HEK293 (cell line): ENCODE results near the gene TLE3.

Source experiments
- CTCF ChIA-PET: fragments of 350-600 bp; formaldehyde crosslinking; extraction: SDS; loops from one replicate; lab custom pipeline; 2021; ENCODE audit warnings: antibody characterized with exemption; lab: Yijun Ruan, JAX
- POLR2A ChIA-PET: fragments of 300-600 bp; formaldehyde crosslinking; extraction: SDS; loops from one replicate; lab custom pipeline; 2020; ENCODE audit warnings: antibody characterized with exemption, inconsistent platforms; lab: Yijun Ruan, JAX
- H3K27ac ChIP-seq: fragments of 200-500 bp; sonication (Bioruptor generic); 2 replicates; pipeline ENCODE4 v1.5.1; 2014; ENCODE audit warnings: low read depth, low read length, control low read depth, inconsistent platforms; ENCODE audit errors: extremely low read depth
- H3K36me3 ChIP-seq, 2 experiments: fragments of 200-500 bp in 1 of 2; sonication (Bioruptor generic) in 1 of 2; 1 replicate in 1 of 2; 2 replicates in 1 of 2; pipeline ENCODE4 v1.5.1; 2014 to 2017; ENCODE audit warnings: inconsistent platforms in 2 of 2, low read length in 2 of 2; ENCODE audit not compliant: control insufficient read depth in 2 of 2, insufficient read depth in 1 of 2
- H3K4me1 ChIP-seq: fragments of 200-500 bp; sonication (Bioruptor generic); 2 replicates; pipeline ENCODE4 v1.5.1; 2014; ENCODE audit warnings: mild to moderate bottlenecking, low read length, inconsistent platforms; ENCODE audit not compliant: control insufficient read depth, insufficient read depth
- H3K4me3 ChIP-seq: 2 replicates; pipeline ENCODE4 v1.5.1; 2011; ENCODE audit warnings: low read depth, mild to moderate bottlenecking, control low read depth, low read length, moderate library complexity
- H3K9me3 ChIP-seq: fragments of 200-500 bp; sonication (Bioruptor generic); 2 replicates; pipeline ENCODE4 v1.5.1; 2014; ENCODE audit warnings: low read depth, low read length, inconsistent platforms; ENCODE audit not compliant: control insufficient read depth, insufficient read depth
- GLIS1 ChIP-seq: fragments of 450-650 bp; formaldehyde crosslinking; IDR thresholded peaks from 2 replicates; pipeline ENCODE4 v1.5.1; 2016; ENCODE audit warnings: missing biosample characterization, missing genetic modification characterization
- KLF7 ChIP-seq: fragments of 450-650 bp; formaldehyde crosslinking; IDR thresholded peaks from 2 replicates; pipeline ENCODE4 v1.5.1; 2016; ENCODE audit warnings: missing biosample characterization, missing genetic modification characterization, borderline replicate concordance
- TCF7L2 ChIP-seq: IDR thresholded peaks from 2 replicates; pipeline ENCODE4 v1.6.1; 2011; ENCODE audit warnings: low read depth, mild to moderate bottlenecking, inconsistent platforms, low read length, moderate library complexity, borderline replicate concordance
- ZBTB7A ChIP-seq: fragments of 450-650 bp; formaldehyde crosslinking; IDR thresholded peaks from 2 replicates; pipeline ENCODE4 v1.5.1; 2016; ENCODE audit warnings: low read depth, missing biosample characterization, missing genetic modification characterization
- ZNF175 ChIP-seq: fragments of 450-650 bp; formaldehyde crosslinking; IDR thresholded peaks from 2 replicates; pipeline ENCODE4 v1.5.1; 2016; ENCODE audit warnings: missing biosample characterization, missing genetic modification characterization
- ZNF2 ChIP-seq: fragments of 450-650 bp; formaldehyde crosslinking; IDR thresholded peaks from 2 replicates; pipeline ENCODE4 v1.5.1; 2016; ENCODE audit warnings: missing biosample characterization, missing genetic modification characterization
- ZNF394 ChIP-seq: fragments of 450-650 bp; formaldehyde crosslinking; IDR thresholded peaks from 2 replicates; pipeline ENCODE4 v1.5.1; 2016; ENCODE audit warnings: missing biosample characterization, missing genetic modification characterization, mild to moderate bottlenecking, moderate library complexity, borderline replicate concordance
- ZNF501 ChIP-seq: fragments of 450-650 bp; formaldehyde crosslinking; IDR thresholded peaks from 2 replicates; pipeline ENCODE4 v1.5.1; 2016; ENCODE audit warnings: missing biosample characterization, missing genetic modification characterization
- ZNF510 ChIP-seq: fragments of 450-650 bp; formaldehyde crosslinking; IDR thresholded peaks from 2 replicates; pipeline ENCODE4 v1.5.1; 2018; ENCODE audit warnings: mild to moderate bottlenecking, missing genetic modification characterization, missing biosample characterization; ENCODE audit not compliant: insufficient replicate concordance
- ZNF555 ChIP-seq: fragments of 450-650 bp; formaldehyde crosslinking; conservative IDR thresholded peaks from 2 replicates; pipeline ENCODE4 v1.5.1; 2017; ENCODE audit warnings: missing biosample characterization, mild to moderate bottlenecking, missing genetic modification characterization, inconsistent platforms
- ZNF571 ChIP-seq: fragments of 450-650 bp; formaldehyde crosslinking; IDR thresholded peaks from 2 replicates; pipeline ENCODE4 v1.5.0; 2017; ENCODE audit warnings: missing biosample characterization, missing genetic modification characterization
- ZNF585B ChIP-seq: fragments of 450-650 bp; formaldehyde crosslinking; IDR thresholded peaks from 2 replicates; pipeline ENCODE4 v1.5.1; 2016; ENCODE audit warnings: missing biosample characterization, missing genetic modification characterization
- ZNF600 ChIP-seq: fragments of 450-650 bp; formaldehyde crosslinking; IDR thresholded peaks from 2 replicates; pipeline ENCODE4 v1.5.1; 2016; ENCODE audit warnings: missing biosample characterization, missing genetic modification characterization
- ZNF623 ChIP-seq: fragments of 450-650 bp; formaldehyde crosslinking; IDR thresholded peaks from 2 replicates; pipeline ENCODE4 v1.5.1; 2016; ENCODE audit warnings: missing biosample characterization, missing genetic modification characterization
- ZNF768 ChIP-seq: fragments of 450-650 bp; formaldehyde crosslinking; IDR thresholded peaks from 2 replicates; pipeline ENCODE4 v1.5.1; 2018; ENCODE audit warnings: missing biosample characterization, mild to moderate bottlenecking, missing genetic modification characterization
- ZXDB ChIP-seq: fragments of 450-650 bp; formaldehyde crosslinking; IDR thresholded peaks from 2 replicates; pipeline ENCODE4 v1.5.1; 2016; ENCODE audit warnings: missing biosample characterization, missing genetic modification characterization
- TF ChIP-seq, protein P1 (sequence below): IDR thresholded peaks from 2 replicates; pipeline ENCODE4 v1.6.1; 2011; ENCODE audit warnings: mild to moderate bottlenecking, low read depth, low read length, borderline replicate concordance
- TF ChIP-seq, protein P2 (sequence below): fragments of 450-650 bp; formaldehyde crosslinking; IDR thresholded peaks from 2 replicates; pipeline ENCODE4 v1.5.1; 2016; ENCODE audit warnings: missing biosample characterization, missing genetic modification characterization
- TF ChIP-seq, protein P3 (sequence below): fragments of 450-650 bp; IDR thresholded peaks from 2 replicates; pipeline ENCODE4 v1.5.1; 2018; ENCODE audit warnings: missing biosample characterization, mild to moderate bottlenecking, missing genetic modification characterization
- TF ChIP-seq, protein P4 (sequence below): fragments of 450-650 bp; formaldehyde crosslinking; conservative IDR thresholded peaks from 2 replicates; pipeline ENCODE4 v1.5.1; 2016; ENCODE audit warnings: low read depth, missing biosample characterization, missing genetic modification characterization

Gene TLE3

DNA sequence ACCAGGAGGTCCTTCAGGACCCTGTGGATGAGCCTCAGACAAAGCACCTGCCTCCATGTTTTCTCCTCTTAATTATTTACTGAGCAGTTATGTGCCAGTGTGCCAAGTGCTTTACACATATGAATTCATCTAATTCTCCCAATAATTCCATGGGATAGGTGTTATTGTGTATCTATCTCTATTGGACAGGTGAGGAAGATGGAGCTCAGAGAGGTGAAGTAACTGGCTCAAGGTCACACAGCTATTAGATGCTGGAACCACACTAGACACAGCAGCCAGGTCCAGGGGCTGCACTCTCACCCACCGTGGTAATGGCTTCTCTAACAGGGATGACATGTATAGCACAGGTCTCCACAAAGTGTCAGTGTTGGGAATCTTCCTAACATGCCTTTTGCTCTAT is 70.2 kb downstream of the TLE3 start:
- H3K27ac ChIP-seq, result no peak overlapping the region
- POLR2A ChIA-PET, result interaction anchor here (0.7 kb wide), 1 partner anchor 575 kb away, joined by 3 read pairs; the partner anchor contains the start of gene RPLP1
- H3K4me1 ChIP-seq, result peaks cover 20% of the 10 kb centered on the region
- TF ChIP-seq ZNF623 (tag by site-specific recombination) (no peak), ZNF175 (no peak), ZXDB (tag by site-specific recombination) (no peak), ZNF768 (tag by site-specific recombination) (peak; percentile 90)
- CTCF ChIA-PET, result no interaction called here
- H3K4me3 ChIP-seq, result no peak overlapping the region
- no peaks in the 10 kb centered on the region for H3K36me3 ChIP-seq
- H3K9me3 ChIP-seq, result no peaks in the 10 kb centered on the region

DNA sequence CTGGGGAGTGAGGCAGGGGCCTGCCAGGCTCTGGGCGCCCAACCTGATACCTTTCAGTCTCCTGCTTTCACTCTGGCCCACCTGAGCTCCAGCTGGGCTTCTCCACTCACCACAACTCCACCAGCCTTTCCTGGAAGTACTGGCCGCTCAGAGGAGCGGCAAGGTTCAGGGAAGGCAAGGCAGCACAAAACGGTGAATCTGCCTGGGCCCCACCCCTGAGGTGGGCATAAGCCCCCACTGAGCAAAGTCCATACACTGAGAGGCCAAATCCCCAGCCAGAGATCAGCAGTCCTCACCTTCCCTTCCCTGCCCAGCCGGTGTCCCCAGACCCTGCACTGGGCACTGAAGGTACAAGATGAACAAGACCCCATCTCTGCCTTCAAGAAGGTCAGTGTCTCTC is 70.7 kb downstream of the TLE3 start:
- ChIA-PET CTCF (no interaction called here), POLR2A (no interaction called here)
- no peak overlapping the region for H3K4me3 ChIP-seq
- no peak overlapping the region for H3K27ac ChIP-seq
- TF ChIP-seq ZNF571 (tag by site-specific recombination), result no peak
- no peak for TF ChIP-seq ZNF394 (tag by site-specific recombination)
- TF ChIP-seq ZNF585B, result no peak
- TF ChIP-seq, protein P1, sequence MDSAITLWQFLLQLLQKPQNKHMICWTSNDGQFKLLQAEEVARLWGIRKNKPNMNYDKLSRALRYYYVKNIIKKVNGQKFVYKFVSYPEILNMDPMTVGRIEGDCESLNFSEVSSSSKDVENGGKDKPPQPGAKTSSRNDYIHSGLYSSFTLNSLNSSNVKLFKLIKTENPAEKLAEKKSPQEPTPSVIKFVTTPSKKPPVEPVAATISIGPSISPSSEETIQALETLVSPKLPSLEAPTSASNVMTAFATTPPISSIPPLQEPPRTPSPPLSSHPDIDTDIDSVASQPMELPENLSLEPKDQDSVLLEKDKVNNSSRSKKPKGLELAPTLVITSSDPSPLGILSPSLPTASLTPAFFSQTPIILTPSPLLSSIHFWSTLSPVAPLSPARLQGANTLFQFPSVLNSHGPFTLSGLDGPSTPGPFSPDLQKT, result no peak
- TF ChIP-seq ZBTB7A (tag by site-specific recombination), result no peak
- no peak for TF ChIP-seq ZNF510 (tag by site-specific recombination)
- TF ChIP-seq TCF7L2, result no peak
- TF ChIP-seq ZNF2 (tag by site-specific recombination), result no peak
- TF ChIP-seq KLF7 (tag by site-specific recombination), result no peak
- TF ChIP-seq, protein P2, sequence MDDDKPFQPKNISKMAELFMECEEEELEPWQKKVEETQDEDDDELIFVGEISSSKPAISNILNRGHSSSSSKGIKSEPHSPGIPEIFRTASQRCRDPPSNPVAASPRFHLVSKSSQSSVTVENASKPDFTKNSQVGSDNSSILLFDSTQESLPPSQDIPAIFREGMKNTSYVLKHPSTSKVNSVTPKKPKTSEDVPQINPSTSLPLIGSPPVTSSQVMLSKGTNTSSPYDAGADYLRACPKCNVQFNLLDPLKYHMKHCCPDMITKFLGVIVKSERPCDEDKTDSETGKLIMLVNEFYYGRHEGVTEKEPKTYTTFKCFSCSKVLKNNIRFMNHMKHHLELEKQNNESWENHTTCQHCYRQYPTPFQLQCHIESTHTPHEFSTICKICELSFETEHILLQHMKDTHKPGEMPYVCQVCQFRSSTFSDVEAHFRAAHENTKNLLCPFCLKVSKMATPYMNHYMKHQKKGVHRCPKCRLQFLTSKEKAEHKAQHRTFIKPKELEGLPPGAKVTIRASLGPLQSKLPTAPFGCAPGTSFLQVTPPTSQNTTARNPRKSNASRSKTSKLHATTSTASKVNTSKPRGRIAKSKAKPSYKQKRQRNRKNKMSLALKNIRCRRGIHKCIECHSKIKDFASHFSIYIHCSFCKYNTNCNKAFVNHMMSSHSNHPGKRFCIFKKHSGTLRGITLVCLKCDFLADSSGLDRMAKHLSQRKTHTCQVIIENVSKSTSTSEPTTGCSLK (tag by site-specific recombination), result no peak
- no peak for TF ChIP-seq ZNF555
- TF ChIP-seq ZNF501 (tag by site-specific recombination), result no peak
- peaks cover 21% of the 10 kb centered on the region for H3K4me1 ChIP-seq
- no peaks in the 10 kb centered on the region for H3K36me3 ChIP-seq
- no peaks in the 10 kb centered on the region for H3K9me3 ChIP-seq

DNA sequence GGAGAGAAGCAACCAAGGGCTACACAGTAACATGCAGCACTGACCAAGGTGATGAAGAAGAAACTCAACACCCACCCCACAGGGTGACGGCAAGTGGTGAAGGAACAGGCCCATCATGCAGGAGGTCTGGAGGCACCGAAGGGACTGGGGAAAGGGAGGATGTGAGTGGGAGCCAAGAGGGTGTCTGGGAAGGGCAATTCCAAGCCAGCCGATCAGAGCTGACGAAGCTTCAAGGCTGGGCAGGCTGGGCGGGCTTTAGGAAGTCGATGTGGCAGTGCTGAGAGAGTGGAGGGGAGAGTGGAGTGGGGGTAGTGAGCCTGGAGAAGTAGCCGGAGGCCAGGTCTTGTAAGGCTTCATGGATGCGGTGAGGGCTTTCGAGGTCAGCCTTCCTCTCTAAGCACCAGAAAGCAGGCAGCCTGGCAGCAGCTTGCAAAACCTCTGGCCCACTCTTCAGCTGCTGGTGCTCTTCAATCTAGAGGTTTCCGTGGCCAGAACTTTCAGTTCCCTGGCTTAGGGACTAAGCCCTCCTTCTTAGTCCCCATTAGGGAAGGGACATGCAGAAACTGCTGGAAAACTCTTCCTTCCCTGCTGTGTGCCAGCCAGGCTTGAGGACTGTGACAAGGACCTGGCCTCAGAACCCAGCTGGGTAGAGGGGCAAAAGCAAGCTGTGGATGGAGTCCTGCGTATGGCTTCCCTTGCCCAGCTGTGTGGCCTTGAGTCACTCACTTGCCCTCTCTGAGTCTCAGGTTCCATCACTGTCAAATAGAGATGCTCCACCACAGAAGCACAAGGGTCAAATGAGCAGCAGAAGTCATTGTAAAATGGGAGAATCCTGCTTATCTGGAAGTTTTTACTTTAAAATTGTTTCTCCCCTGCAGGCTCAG is 72.1 kb downstream of the TLE3 start:
- no peaks in the 10 kb centered on the region for H3K36me3 ChIP-seq
- no peaks in the 10 kb centered on the region for H3K9me3 ChIP-seq
- ChIA-PET POLR2A (interaction anchor here (1.7 kb wide), 1 partner anchor 8 kb away, joined by 6 read pairs; no protein-coding TSS in a partner anchor), CTCF (no interaction called here)
- H3K4me3 ChIP-seq, result no peak overlapping the region
- no peak overlapping the region for H3K27ac ChIP-seq
- H3K4me1 ChIP-seq, result peaks cover 21% of the 10 kb centered on the region
- TF ChIP-seq GLIS1 (peak; percentile 93), ZNF600 (0 out of 2 replicates have a peak, but pooled peaks have one; percentile 48)
- TF ChIP-seq, protein P3, sequence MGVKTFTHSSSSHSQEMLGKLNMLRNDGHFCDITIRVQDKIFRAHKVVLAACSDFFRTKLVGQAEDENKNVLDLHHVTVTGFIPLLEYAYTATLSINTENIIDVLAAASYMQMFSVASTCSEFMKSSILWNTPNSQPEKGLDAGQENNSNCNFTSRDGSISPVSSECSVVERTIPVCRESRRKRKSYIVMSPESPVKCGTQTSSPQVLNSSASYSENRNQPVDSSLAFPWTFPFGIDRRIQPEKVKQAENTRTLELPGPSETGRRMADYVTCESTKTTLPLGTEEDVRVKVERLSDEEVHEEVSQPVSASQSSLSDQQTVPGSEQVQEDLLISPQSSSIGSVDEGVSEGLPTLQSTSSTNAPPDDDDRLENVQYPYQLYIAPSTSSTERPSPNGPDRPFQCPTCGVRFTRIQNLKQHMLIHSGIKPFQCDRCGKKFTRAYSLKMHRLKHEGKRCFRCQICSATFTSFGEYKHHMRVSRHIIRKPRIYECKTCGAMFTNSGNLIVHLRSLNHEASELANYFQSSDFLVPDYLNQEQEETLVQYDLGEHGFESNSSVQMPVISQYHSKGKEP (tag by site-specific recombination), result no peak
- TF ChIP-seq, protein P4, sequence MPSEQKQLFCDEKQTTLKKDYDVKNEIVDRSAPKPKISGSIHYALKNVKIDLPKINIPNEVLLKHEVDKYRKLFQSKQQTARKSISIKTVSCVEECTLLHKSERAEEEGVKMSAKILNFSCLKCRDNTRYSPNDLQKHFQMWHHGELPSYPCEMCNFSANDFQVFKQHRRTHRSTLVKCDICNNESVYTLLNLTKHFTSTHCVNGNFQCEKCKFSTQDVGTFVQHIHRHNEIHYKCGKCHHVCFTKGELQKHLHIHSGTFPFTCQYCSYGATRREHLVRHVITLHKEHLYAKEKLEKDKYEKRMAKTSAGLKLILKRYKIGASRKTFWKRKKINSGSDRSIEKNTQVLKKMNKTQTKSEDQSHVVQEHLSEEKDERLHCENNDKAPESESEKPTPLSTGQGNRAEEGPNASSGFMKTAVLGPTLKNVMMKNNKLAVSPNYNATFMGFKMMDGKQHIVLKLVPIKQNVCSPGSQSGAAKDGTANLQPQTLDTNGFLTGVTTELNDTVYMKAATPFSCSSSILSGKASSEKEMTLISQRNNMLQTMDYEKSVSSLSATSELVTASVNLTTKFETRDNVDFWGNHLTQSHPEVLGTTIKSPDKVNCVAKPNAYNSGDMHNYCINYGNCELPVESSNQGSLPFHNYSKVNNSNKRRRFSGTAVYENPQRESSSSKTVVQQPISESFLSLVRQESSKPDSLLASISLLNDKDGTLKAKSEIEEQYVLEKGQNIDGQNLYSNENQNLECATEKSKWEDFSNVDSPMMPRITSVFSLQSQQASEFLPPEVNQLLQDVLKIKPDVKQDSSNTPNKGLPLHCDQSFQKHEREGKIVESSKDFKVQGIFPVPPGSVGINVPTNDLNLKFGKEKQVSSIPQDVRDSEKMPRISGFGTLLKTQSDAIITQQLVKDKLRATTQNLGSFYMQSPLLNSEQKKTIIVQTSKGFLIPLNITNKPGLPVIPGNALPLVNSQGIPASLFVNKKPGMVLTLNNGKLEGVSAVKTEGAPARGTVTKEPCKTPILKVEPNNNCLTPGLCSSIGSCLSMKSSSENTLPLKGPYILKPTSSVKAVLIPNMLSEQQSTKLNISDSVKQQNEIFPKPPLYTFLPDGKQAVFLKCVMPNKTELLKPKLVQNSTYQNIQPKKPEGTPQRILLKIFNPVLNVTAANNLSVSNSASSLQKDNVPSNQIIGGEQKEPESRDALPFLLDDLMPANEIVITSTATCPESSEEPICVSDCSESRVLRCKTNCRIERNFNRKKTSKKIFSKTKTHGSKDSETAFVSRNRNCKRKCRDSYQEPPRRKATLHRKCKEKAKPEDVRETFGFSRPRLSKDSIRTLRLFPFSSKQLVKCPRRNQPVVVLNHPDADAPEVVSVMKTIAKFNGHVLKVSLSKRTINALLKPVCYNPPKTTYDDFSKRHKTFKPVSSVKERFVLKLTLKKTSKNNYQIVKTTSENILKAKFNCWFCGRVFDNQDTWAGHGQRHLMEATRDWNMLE (tag by site-specific recombination), result no peak
